Liver (tissue), 9 donors: Measurements from ENCODE around the gene YY1. TPM values are rescaled to one million over a fixed set of nuclear protein-coding genes. Genes with fewer than 3 reads are reported as not detected.

Experiments used
- DNase-seq: peaks from one replicate; pipeline ENCODE4 v3.0.0-alpha.2; 2017; ENCODE audit warnings: low spot score
- H3K27ac ChIP-seq, 2 donors: one replicate each; pipeline ENCODE4 v1.7.0; 2013; ENCODE audit warnings: inconsistent platforms in 2 of 2, low read length in 2 of 2, control low read depth in 1 of 2, low read depth in 1 of 2, mild to moderate bottlenecking in 1 of 2
- H3K27me3 ChIP-seq, 4 donors: one replicate each; pipeline versions ENCODE4 v1.6.1 to v1.7.0; 2013; ENCODE audit warnings: low read length in 3 of 4, inconsistent platforms in 1 of 4, mild to moderate bottlenecking in 1 of 4, moderate library complexity in 1 of 4; ENCODE audit not compliant: control insufficient read depth in 4 of 4, insufficient read depth in 4 of 4
- H3K36me3 ChIP-seq, 4 donors: one replicate each; pipeline versions ENCODE4 v1.6.1 to v1.7.0; 2013; ENCODE audit warnings: low read length in 3 of 4, mild to moderate bottlenecking in 3 of 4, low read depth in 1 of 4, moderate library complexity in 1 of 4; ENCODE audit not compliant: control insufficient read depth in 4 of 4, insufficient read depth in 3 of 4
- H3K4me1 ChIP-seq, 4 donors: one replicate each; pipeline versions ENCODE4 v1.6.1 to v1.7.0; 2013; ENCODE audit warnings: low read length in 3 of 4, mild to moderate bottlenecking in 3 of 4, moderate library complexity in 1 of 4; ENCODE audit not compliant: control insufficient read depth in 4 of 4, insufficient read depth in 4 of 4
- H3K4me3 ChIP-seq, 3 donors: one replicate each; pipeline versions ENCODE4 v1.6.1 to v1.7.0; 2013; ENCODE audit warnings: low read length in 3 of 3, control low read depth in 1 of 3, low read depth in 1 of 3, mild to moderate bottlenecking in 1 of 3
- H3K9ac ChIP-seq, 2 donors: one replicate each; pipeline ENCODE4 v1.7.0; 2013; ENCODE audit warnings: low read length in 2 of 2, mild to moderate bottlenecking in 2 of 2, moderate library complexity in 2 of 2, control low read depth in 1 of 2, low read depth in 1 of 2
- H3K9me3 ChIP-seq, 4 donors: one replicate each; pipeline versions ENCODE4 v1.6.1 to v1.7.0; 2013; ENCODE audit warnings: low read length in 3 of 4; ENCODE audit not compliant: control insufficient read depth in 4 of 4
- EGR1 ChIP-seq, 2 donors: IDR thresholded peaks; 2 replicates each; pipeline ENCODE4 v1.6.1; 2016 to 2018; ENCODE audit warnings: antibody characterized with exemption in 2 of 2, low read depth in 2 of 2
- FOXA1 ChIP-seq: IDR thresholded peaks from 2 replicates; pipeline ENCODE4 v1.6.1; 2016; ENCODE audit warnings: antibody characterized with exemption
- FOXA2 ChIP-seq: IDR thresholded peaks from 2 replicates; pipeline ENCODE4 v1.6.1; 2016; ENCODE audit warnings: antibody characterized with exemption
- GABPA ChIP-seq, 2 donors: IDR thresholded peaks in 1 of 2; conservative IDR thresholded peaks in 1 of 2; 2 replicates each; pipeline ENCODE4 v1.6.1; 2016; ENCODE audit warnings: antibody characterized with exemption in 2 of 2, mild to moderate bottlenecking in 1 of 2, moderate library complexity in 1 of 2
- HNF4A ChIP-seq, 2 donors: conservative IDR thresholded peaks; 2 replicates each; pipeline ENCODE4 v1.6.1; 2016; ENCODE audit warnings: antibody characterized with exemption in 2 of 2, mild to moderate bottlenecking in 2 of 2
- HNF4G ChIP-seq: IDR thresholded peaks from 2 replicates; pipeline ENCODE4 v1.6.1; 2016; ENCODE audit warnings: antibody characterized with exemption
- JUND ChIP-seq, 2 donors: IDR thresholded peaks; 2 replicates each; pipeline ENCODE4 v1.6.1; 2016; ENCODE audit warnings: antibody characterized with exemption in 2 of 2
- MAX ChIP-seq: IDR thresholded peaks from 2 replicates; pipeline ENCODE4 v1.6.1; 2016; ENCODE audit warnings: antibody characterized with exemption
- NR2F2 ChIP-seq: IDR thresholded peaks from 2 replicates; pipeline ENCODE4 v1.6.1; 2016; ENCODE audit warnings: antibody characterized with exemption
- RAD21 ChIP-seq, 2 donors: IDR thresholded peaks; 2 replicates each; pipeline ENCODE4 v1.6.1; 2016; ENCODE audit warnings: antibody characterized with exemption in 2 of 2, mild to moderate bottlenecking in 2 of 2
- RXRA ChIP-seq, 2 donors: IDR thresholded peaks; 2 replicates each; pipeline ENCODE4 v1.6.1; 2017 to 2018; ENCODE audit warnings: antibody characterized with exemption in 2 of 2, mild to moderate bottlenecking in 1 of 2
- SP1 ChIP-seq: IDR thresholded peaks from 2 replicates; pipeline ENCODE4 v1.6.1; 2018; ENCODE audit warnings: antibody characterized with exemption, mild to moderate bottlenecking
- TAF1 ChIP-seq: conservative IDR thresholded peaks from 2 replicates; pipeline ENCODE4 v1.6.1; 2016; ENCODE audit warnings: antibody characterized with exemption, mild to moderate bottlenecking
- YY1 ChIP-seq: IDR thresholded peaks from 2 replicates; pipeline ENCODE4 v1.6.1; 2016; ENCODE audit warnings: antibody characterized with exemption, mild to moderate bottlenecking
- WGBS: extraction: QIAGEN DNeasy Blood & Tissue Kit; methylation state at CpG from one replicate; pipeline ENCODE4 v1.1.7; 2013; 5-methylcytosine and 5-hydroxymethylcytosine counted together
- polyA plus RNA-seq, 2 donors: library from polyadenylated mRNA; stranded (reverse) in 1 of 2; unstranded in 1 of 2; fragments of 200-250 nt in 1 of 2; fragments of >200 nt in 1 of 2; fragmentation: Nextera tagmentation in 1 of 2; extraction: Ambion mirVana in 1 of 2; gene quantifications; one replicate each; pipeline versions ENCODE4 v1.2.1 to v1.2.3, GENCODE V29; 2013 to 2015
- total RNA-seq, 2 donors: library from RNA; depleted of rRNA; stranded (reverse); fragments of >200 nt; gene quantifications; one replicate each; pipeline ENCODE4 v1.2.3, GENCODE V29; 2014
- TF ChIP-seq, protein P1 (sequence below): IDR thresholded peaks from 2 replicates; pipeline ENCODE4 v1.6.1; 2016; ENCODE audit warnings: antibody characterized with exemption, mild to moderate bottlenecking
- TF ChIP-seq, protein P2 (sequence below): fragments of 150-350 bp; IDR thresholded peaks from 2 replicates; pipeline ENCODE4 v1.5.1; 2017; ENCODE audit warnings: improper control_type of control experiment, low read depth, low read length; ENCODE audit not compliant: missing input control
- TF ChIP-seq, protein P3 (sequence below): IDR thresholded peaks from 2 replicates; pipeline ENCODE4 v1.6.1; 2016; ENCODE audit warnings: antibody characterized with exemption
- TF ChIP-seq, protein P4 (sequence below): IDR thresholded peaks from 2 replicates; pipeline ENCODE4 v1.6.1; 2016; ENCODE audit warnings: antibody characterized with exemption
- donor health status: healthy.
- donor health status: healthy.
- donor health status: healthy.
- donor health status: healthy.
- donor health status: healthy.

The YY1 gene
- total and polyA plus RNA-seq, 4 donors, result 15.8 to 37.4 (median 28.8) TPM

- WGBS, result 89% methylated on average over 5 of the region's 5 CpGs
- H3K9me3 ChIP-seq, result no peaks in the 10 kb centered on the region
- H3K9ac ChIP-seq, result no peak overlapping the region
- H3K27ac ChIP-seq, result no peak overlapping the region
- TF ChIP-seq HNF4G (no peak), HNF4A (conservative IDR thresholded peaks at IDR 0.05) (no peak), YY1 (no peak), RAD21 (IDR thresholded peaks at IDR 0.05) (no peak), FOXA1 (no peak), GABPA (IDR thresholded peaks at IDR 0.05 in 1 of 2, conservative IDR thresholded peaks at IDR 0.05 in 1 of 2) (no peak), NR2F2 (no peak), FOXA2 (no peak), SP1 (no peak), MAX (no peak), RXRA (IDR thresholded peaks at IDR 0.05) (no peak), TAF1 (no peak), JUND (IDR thresholded peaks at IDR 0.05) (no peak), EGR1 (IDR thresholded peaks at IDR 0.05; ENCODE audit: low read depth in 2 of 2) (no peak)
- TF ChIP-seq, protein P1, sequence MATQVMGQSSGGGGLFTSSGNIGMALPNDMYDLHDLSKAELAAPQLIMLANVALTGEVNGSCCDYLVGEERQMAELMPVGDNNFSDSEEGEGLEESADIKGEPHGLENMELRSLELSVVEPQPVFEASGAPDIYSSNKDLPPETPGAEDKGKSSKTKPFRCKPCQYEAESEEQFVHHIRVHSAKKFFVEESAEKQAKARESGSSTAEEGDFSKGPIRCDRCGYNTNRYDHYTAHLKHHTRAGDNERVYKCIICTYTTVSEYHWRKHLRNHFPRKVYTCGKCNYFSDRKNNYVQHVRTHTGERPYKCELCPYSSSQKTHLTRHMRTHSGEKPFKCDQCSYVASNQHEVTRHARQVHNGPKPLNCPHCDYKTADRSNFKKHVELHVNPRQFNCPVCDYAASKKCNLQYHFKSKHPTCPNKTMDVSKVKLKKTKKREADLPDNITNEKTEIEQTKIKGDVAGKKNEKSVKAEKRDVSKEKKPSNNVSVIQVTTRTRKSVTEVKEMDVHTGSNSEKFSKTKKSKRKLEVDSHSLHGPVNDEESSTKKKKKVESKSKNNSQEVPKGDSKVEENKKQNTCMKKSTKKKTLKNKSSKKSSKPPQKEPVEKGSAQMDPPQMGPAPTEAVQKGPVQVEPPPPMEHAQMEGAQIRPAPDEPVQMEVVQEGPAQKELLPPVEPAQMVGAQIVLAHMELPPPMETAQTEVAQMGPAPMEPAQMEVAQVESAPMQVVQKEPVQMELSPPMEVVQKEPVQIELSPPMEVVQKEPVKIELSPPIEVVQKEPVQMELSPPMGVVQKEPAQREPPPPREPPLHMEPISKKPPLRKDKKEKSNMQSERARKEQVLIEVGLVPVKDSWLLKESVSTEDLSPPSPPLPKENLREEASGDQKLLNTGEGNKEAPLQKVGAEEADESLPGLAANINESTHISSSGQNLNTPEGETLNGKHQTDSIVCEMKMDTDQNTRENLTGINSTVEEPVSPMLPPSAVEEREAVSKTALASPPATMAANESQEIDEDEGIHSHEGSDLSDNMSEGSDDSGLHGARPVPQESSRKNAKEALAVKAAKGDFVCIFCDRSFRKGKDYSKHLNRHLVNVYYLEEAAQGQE, result no peak
- TF ChIP-seq, protein P2, sequence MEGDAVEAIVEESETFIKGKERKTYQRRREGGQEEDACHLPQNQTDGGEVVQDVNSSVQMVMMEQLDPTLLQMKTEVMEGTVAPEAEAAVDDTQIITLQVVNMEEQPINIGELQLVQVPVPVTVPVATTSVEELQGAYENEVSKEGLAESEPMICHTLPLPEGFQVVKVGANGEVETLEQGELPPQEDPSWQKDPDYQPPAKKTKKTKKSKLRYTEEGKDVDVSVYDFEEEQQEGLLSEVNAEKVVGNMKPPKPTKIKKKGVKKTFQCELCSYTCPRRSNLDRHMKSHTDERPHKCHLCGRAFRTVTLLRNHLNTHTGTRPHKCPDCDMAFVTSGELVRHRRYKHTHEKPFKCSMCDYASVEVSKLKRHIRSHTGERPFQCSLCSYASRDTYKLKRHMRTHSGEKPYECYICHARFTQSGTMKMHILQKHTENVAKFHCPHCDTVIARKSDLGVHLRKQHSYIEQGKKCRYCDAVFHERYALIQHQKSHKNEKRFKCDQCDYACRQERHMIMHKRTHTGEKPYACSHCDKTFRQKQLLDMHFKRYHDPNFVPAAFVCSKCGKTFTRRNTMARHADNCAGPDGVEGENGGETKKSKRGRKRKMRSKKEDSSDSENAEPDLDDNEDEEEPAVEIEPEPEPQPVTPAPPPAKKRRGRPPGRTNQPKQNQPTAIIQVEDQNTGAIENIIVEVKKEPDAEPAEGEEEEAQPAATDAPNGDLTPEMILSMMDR, result no peak
- TF ChIP-seq, protein P3, sequence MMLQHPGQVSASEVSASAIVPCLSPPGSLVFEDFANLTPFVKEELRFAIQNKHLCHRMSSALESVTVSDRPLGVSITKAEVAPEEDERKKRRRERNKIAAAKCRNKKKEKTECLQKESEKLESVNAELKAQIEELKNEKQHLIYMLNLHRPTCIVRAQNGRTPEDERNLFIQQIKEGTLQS, result no peak
- TF ChIP-seq, protein P4, sequence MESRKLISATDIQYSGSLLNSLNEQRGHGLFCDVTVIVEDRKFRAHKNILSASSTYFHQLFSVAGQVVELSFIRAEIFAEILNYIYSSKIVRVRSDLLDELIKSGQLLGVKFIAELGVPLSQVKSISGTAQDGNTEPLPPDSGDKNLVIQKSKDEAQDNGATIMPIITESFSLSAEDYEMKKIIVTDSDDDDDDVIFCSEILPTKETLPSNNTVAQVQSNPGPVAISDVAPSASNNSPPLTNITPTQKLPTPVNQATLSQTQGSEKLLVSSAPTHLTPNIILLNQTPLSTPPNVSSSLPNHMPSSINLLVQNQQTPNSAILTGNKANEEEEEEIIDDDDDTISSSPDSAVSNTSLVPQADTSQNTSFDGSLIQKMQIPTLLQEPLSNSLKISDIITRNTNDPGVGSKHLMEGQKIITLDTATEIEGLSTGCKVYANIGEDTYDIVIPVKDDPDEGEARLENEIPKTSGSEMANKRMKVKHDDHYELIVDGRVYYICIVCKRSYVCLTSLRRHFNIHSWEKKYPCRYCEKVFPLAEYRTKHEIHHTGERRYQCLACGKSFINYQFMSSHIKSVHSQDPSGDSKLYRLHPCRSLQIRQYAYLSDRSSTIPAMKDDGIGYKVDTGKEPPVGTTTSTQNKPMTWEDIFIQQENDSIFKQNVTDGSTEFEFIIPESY, result no peak
- no peak overlapping the region for H3K4me3 ChIP-seq
- no peaks in the 10 kb centered on the region for H3K27me3 ChIP-seq
- H3K4me1 ChIP-seq, result peaks cover 5 to 12% (median 6%) of the 10 kb centered on the region in 4 donors
- H3K36me3 ChIP-seq, result no peaks in the 10 kb centered on the region
- no peak for DNase-seq
Observed at GRCh38 chr14:100201701-100202100, 37.2 kb upstream of the YY1 start.
